GM12878 (cell line): ENCODE data around the gene SIGLEC5. TPM values are rescaled to one million over a fixed set of nuclear protein-coding genes. Genes with fewer than 3 reads are reported as not detected.

ENCODE experiments used
- ATAC-seq: fragments of 200-7000 bp; cut with Tn5 transposase; 3 replicates; pipeline ENCODE4 v1.9.1; 2020; ENCODE audit warnings: mild to moderate bottlenecking, moderate library complexity
- BruUV-seq: library from RNA; stranded (reverse); fragments of 400-500 nt; replicated peaks from 2 replicates; lab custom pipeline; 2021; lab: Mats Ljungman, UMichigan
- CTCF ChIA-PET: fragments of 300-600 bp; sonication (Branson Sonifier 250); formaldehyde crosslinking; extraction: SDS; loops from one replicate; lab custom pipeline; 2021; ENCODE audit warnings: inconsistent platforms; lab: Yijun Ruan, JAX
- POLR2A ChIA-PET: fragments of 350-600 bp; formaldehyde crosslinking; extraction: SDS; loops from one replicate; lab custom pipeline; 2021; ENCODE audit warnings: inconsistent platforms; lab: Charles Lee
- RAD21 ChIA-PET: fragments of 300-600 bp; sonication (Branson Sonifier 250); formaldehyde crosslinking; loops from one replicate; lab custom pipeline; 2023; ENCODE audit warnings: antibody characterized with exemption; ENCODE audit not compliant: unreplicated experiment; lab: Charles Lee
- SMC1A ChIA-PET: fragments of 300-600 bp; sonication (Branson Sonifier 250); formaldehyde crosslinking; loops from one replicate; lab custom pipeline; 2023; ENCODE audit not compliant: unreplicated experiment, uncharacterized antibody; lab: Charles Lee
- DNase-seq: peaks from one replicate; pipeline ENCODE4 v3.0.0-alpha.2; 2011; ENCODE audit warnings: low read depth, low spot score
- FAIRE-seq: peaks from 3 replicates; lab custom pipeline; 2011; peaks lifted over from hg19 to GRCh38; lab: Jason Lieb, UNC
- H2AFZ ChIP-seq: 2 replicates; pipeline ENCODE4 v1.6.0; 2011; ENCODE audit warnings: low read depth, low read length, control low read depth; ENCODE audit not compliant: control insufficient read depth
- H3K27ac ChIP-seq: 2 replicates; pipeline ENCODE4 v1.5.1; 2011; ENCODE audit warnings: control low read depth; ENCODE audit not compliant: control insufficient read depth, insufficient read depth
- H3K27me3 ChIP-seq, 2 experiments: replicated peaks in 1 of 2; 2 replicates each; pipeline versions ENCODE4 v1.6.0 to v1.6.1; 2011; ENCODE audit warnings: low read length in 1 of 2; ENCODE audit not compliant: control insufficient read depth in 2 of 2, insufficient read depth in 2 of 2
- H3K36me3 ChIP-seq, 2 experiments: 2 replicates each; pipeline ENCODE4 v1.5.1; 2011; ENCODE audit warnings: low read length in 1 of 2; ENCODE audit not compliant: control insufficient read depth in 2 of 2, insufficient read depth in 2 of 2
- H3K4me1 ChIP-seq: 2 replicates; pipeline ENCODE4 v1.6.1; 2011; ENCODE audit warnings: mild to moderate bottlenecking, low read length, moderate library complexity, mixed read lengths; ENCODE audit not compliant: control insufficient read depth, insufficient read depth
- H3K4me2 ChIP-seq: 2 replicates; pipeline ENCODE4 v1.6.0; 2011; ENCODE audit warnings: control low read depth; ENCODE audit not compliant: control insufficient read depth, insufficient read depth
- H3K4me3 ChIP-seq: fragments of 200-600 bp; sonication (generic); 2 replicates; pipeline ENCODE4 v1.5.1; 2016
- H3K79me2 ChIP-seq: 2 replicates; pipeline ENCODE4 v1.6.0; 2011; ENCODE audit warnings: low read length; ENCODE audit not compliant: control insufficient read depth, insufficient read depth
- H3K9ac ChIP-seq: 2 replicates; pipeline ENCODE4 v1.8.0; 2011; ENCODE audit warnings: low read length, control low read depth, mixed read lengths; ENCODE audit not compliant: control insufficient read depth, insufficient read depth
- H3K9me3 ChIP-seq: replicated peaks from 3 replicates; pipeline ENCODE4 v1.5.1; 2011; ENCODE audit warnings: mild to moderate bottlenecking, low read length; ENCODE audit not compliant: control insufficient read depth, insufficient read depth
- H4K20me1 ChIP-seq: 2 replicates; pipeline ENCODE4 v1.6.0; 2011; ENCODE audit not compliant: control insufficient read depth, insufficient read depth
- FOXK2 ChIP-seq: fragments of 450-650 bp; IDR thresholded peaks from 2 replicates; pipeline ENCODE4 v1.6.1; 2017; ENCODE audit warnings: mild to moderate bottlenecking, moderate library complexity
- GATAD2B ChIP-seq: fragments of 450-650 bp; conservative IDR thresholded peaks from 2 replicates; pipeline ENCODE4 v1.6.1; 2017; ENCODE audit warnings: low read depth, mild to moderate bottlenecking, moderate library complexity
- HDAC2 ChIP-seq: fragments of 200-600 bp; sonication (generic); IDR thresholded peaks from 2 replicates; pipeline ENCODE4 v1.6.1; 2017
- KAT2A ChIP-seq: conservative IDR thresholded peaks from 2 replicates; pipeline ENCODE4 v1.6.1; 2011; ENCODE audit warnings: low read depth, low read length; ENCODE audit not compliant: control insufficient read depth
- MTA3 ChIP-seq: IDR thresholded peaks from 2 replicates; pipeline ENCODE4 v1.6.1; 2012; ENCODE audit warnings: low read length, inconsistent platforms, borderline replicate concordance
- NR2C2 ChIP-seq: IDR thresholded peaks from 2 replicates; pipeline ENCODE4 v1.6.1; 2011; ENCODE audit warnings: borderline replicate concordance, low read depth; ENCODE audit not compliant: control insufficient read depth, insufficient read length
- RBBP5 ChIP-seq: fragments of 200-600 bp; sonication (generic); conservative IDR thresholded peaks from 2 replicates; pipeline ENCODE4 v1.6.1; 2016
- RCOR1 ChIP-seq: conservative IDR thresholded peaks from 2 replicates; pipeline ENCODE4 v1.6.1; 2012; ENCODE audit warnings: low read depth, low read length, improper control_type of control experiment
- SIX5 ChIP-seq: IDR thresholded peaks from 2 replicates; pipeline ENCODE4 v1.6.1; 2011; ENCODE audit warnings: mild to moderate bottlenecking, low read depth, low read length, moderate library complexity; ENCODE audit not compliant: severe bottlenecking
- SREBF1 ChIP-seq: IDR thresholded peaks from 2 replicates; pipeline ENCODE4 v1.6.1; 2012; ENCODE audit warnings: mild to moderate bottlenecking, low read length
- SUZ12 ChIP-seq: fragments of 200-600 bp; sonication (generic); IDR thresholded peaks from one replicate; pipeline ENCODE4 v1.6.1; 2018; ENCODE audit warnings: antibody characterized with exemption, mild to moderate bottlenecking; ENCODE audit not compliant: unreplicated experiment
- WGBS: methylation state at CpG from one replicate; pipeline ENCODE4 v1.1.6; 2016; ENCODE audit warnings: low lambda C conversion rate; ENCODE audit not compliant: insufficient replicate concordance, insufficient coverage; ENCODE audit errors: missing lambda C conversion rate; 5-methylcytosine and 5-hydroxymethylcytosine counted together
- in situ Hi-C: fragments of 300-500 bp; cut with MboI; formaldehyde crosslinking; loops from 9 replicates; pipeline ENCODE4 v1.14.3; 2018; ENCODE audit warnings: mixed read lengths
- intact Hi-C: fragments of 100-400 bp; cut with micrococcal nuclease; formaldehyde crosslinking; loops from one replicate; pipeline ENCODE4 v1.14.2; 2022; ENCODE audit not compliant: unreplicated experiment
- polyA plus RNA-seq, 11 experiments: library from polyadenylated mRNA; depleted of rRNA in 4 of 11; unstranded in 6 of 11; stranded (reverse) in 5 of 11; fragments of >200 nt; fragmentation: Nextera tagmentation in 4 of 11; fragmentation: Illumina TruSeq in 1 of 11; extraction: Ambion mirVana in 4 of 11; extraction: Trizol in 1 of 11; gene quantifications; 1 replicate in 1 of 11; 2 replicates in 10 of 11; pipeline versions ENCODE4 v1.2.1 to v1.2.3, GENCODE V29; 2011 to 2016; ENCODE audit warnings: inconsistent platforms in 2 of 11, missing spikeins in 2 of 11, low read depth in 1 of 11
- total RNA-seq, 4 experiments: library from RNA; depleted of rRNA in 3 of 4; stranded (reverse); fragments of >200 nt in 3 of 4; fragmentation: Illumina TruSeq in 1 of 4; extraction: Trizol in 1 of 4; gene quantifications; 2 replicates each; pipeline versions ENCODE4 v1.2.1 to v1.2.3, GENCODE V29; 2013 to 2021
- TF ChIP-seq, protein P1 (sequence below): fragments of 450-650 bp; IDR thresholded peaks from 2 replicates; pipeline ENCODE4 v1.6.1; 2017; ENCODE audit warnings: mild to moderate bottlenecking

Gene SIGLEC5
- total and polyA plus RNA-seq, 10 of the 15 experiments (the other 5 are each of a cell fraction or from before 2014, with no cell fraction given) = 0.05 to 2.5 (median 1.4) TPM; not detected in 1

DNA sequence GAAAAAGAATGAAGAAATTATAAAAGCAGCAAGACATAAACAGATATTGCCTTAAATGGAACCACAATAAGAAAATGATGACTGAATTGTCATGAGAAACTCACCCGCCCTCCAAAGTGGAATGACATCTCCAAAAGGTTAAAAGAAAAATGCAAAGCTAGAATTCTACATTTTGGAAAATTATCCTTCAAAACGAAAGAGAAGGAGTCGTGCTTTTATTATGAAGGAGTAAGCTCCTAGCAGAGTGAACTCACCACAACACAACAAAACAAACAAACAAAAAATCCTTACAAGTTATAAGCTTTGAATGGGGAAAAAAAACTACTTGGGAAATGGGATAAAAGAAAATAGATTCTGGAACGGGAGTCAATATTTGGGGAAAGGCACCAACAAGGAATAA, 9.7 kb upstream of the SIGLEC5 start:
- no peaks in the 10 kb centered on the region for H3K79me2 ChIP-seq
- no peaks in the 10 kb centered on the region for H4K20me1 ChIP-seq
- H3K9ac ChIP-seq = no peak overlapping the region
- peaks cover 9% of the 10 kb centered on the region; the same call in 1 of the 2 replicates for H3K4me1 ChIP-seq
- no peak for TF ChIP-seq HDAC2
- no peak for TF ChIP-seq SREBF1
- no peak for TF ChIP-seq SUZ12
- TF ChIP-seq FOXK2 = no peak
- no peak for TF ChIP-seq NR2C2
- no peak for TF ChIP-seq RCOR1
- TF ChIP-seq GATAD2B = no peak
- no peak for TF ChIP-seq MTA3
- TF ChIP-seq, protein P1, sequence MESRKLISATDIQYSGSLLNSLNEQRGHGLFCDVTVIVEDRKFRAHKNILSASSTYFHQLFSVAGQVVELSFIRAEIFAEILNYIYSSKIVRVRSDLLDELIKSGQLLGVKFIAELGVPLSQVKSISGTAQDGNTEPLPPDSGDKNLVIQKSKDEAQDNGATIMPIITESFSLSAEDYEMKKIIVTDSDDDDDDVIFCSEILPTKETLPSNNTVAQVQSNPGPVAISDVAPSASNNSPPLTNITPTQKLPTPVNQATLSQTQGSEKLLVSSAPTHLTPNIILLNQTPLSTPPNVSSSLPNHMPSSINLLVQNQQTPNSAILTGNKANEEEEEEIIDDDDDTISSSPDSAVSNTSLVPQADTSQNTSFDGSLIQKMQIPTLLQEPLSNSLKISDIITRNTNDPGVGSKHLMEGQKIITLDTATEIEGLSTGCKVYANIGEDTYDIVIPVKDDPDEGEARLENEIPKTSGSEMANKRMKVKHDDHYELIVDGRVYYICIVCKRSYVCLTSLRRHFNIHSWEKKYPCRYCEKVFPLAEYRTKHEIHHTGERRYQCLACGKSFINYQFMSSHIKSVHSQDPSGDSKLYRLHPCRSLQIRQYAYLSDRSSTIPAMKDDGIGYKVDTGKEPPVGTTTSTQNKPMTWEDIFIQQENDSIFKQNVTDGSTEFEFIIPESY = no peak
- no peak for TF ChIP-seq RBBP5
- TF ChIP-seq SIX5 = no peak
- no peak for TF ChIP-seq KAT2A
- no peak overlapping the region for H3K4me3 ChIP-seq
- SMC1A ChIA-PET = no interaction called here
- no peak overlapping the region for H3K4me2 ChIP-seq
- POLR2A ChIA-PET = no interaction called here
- no peak for FAIRE-seq
- no peaks in the 10 kb centered on the region; the same call in 2 of the 3 replicates for H3K9me3 ChIP-seq
- H2AFZ ChIP-seq = no peak overlapping the region
- CTCF ChIA-PET = interaction anchor here (0.7 to 0.8 kb wide), 4 partner anchors 10 to 19 kb away, joined by 3 to 5 read pairs (median 4); partner anchors contain the start of gene SIGLEC5
- intact Hi-C loops (no loop called here), in situ Hi-C loops (no loop called here)
- no peaks in the 10 kb centered on the region for H3K36me3 ChIP-seq
- RAD21 ChIA-PET = interaction anchor here (0.6 kb wide), 1 partner anchor 17 kb away, joined by 3 read pairs; no protein-coding TSS in a partner anchor
- WGBS = 19% methylated on average over 4 of the region's 4 CpGs
- no peak overlapping the region for H3K27ac ChIP-seq
- no peak for ATAC-seq
- no peak for DNase-seq
- H3K27me3 ChIP-seq = no peaks in the 10 kb centered on the region
- no TSS peak for BruUV-seq
